GM12801 (cell line): ENCODE results near the gene DZIP1L.

Source experiments
- TF ChIP-seq, protein P1 (sequence below): IDR thresholded peaks from one replicate; pipeline ENCODE4 v1.5.1; 2011; ENCODE audit warnings: control low read depth; ENCODE audit not compliant: insufficient read length; ENCODE audit errors: extremely low read depth

Gene DZIP1L

DNA sequence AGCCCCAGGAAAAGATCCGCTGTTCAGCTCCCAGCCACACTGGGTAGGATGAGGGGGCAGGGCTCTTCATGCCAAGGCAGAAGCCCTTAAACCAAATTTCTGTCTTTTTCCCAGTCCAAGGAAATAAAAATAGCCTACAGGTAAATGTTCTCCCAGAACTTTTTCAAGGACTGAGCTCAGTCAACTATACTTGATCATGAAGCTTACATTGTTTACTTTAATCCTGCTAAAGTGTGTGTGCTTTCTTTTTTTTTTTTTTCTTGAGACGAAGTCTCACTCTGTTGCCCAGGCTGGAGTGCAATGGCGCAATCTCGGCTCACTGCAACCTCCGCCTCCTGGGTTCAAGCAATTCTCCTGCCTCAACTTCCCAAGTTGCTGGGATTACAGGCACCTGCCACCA lies 87.6 kb downstream of the DZIP1L start:
- TF ChIP-seq, protein P1, sequence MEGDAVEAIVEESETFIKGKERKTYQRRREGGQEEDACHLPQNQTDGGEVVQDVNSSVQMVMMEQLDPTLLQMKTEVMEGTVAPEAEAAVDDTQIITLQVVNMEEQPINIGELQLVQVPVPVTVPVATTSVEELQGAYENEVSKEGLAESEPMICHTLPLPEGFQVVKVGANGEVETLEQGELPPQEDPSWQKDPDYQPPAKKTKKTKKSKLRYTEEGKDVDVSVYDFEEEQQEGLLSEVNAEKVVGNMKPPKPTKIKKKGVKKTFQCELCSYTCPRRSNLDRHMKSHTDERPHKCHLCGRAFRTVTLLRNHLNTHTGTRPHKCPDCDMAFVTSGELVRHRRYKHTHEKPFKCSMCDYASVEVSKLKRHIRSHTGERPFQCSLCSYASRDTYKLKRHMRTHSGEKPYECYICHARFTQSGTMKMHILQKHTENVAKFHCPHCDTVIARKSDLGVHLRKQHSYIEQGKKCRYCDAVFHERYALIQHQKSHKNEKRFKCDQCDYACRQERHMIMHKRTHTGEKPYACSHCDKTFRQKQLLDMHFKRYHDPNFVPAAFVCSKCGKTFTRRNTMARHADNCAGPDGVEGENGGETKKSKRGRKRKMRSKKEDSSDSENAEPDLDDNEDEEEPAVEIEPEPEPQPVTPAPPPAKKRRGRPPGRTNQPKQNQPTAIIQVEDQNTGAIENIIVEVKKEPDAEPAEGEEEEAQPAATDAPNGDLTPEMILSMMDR, result no peak

DNA sequence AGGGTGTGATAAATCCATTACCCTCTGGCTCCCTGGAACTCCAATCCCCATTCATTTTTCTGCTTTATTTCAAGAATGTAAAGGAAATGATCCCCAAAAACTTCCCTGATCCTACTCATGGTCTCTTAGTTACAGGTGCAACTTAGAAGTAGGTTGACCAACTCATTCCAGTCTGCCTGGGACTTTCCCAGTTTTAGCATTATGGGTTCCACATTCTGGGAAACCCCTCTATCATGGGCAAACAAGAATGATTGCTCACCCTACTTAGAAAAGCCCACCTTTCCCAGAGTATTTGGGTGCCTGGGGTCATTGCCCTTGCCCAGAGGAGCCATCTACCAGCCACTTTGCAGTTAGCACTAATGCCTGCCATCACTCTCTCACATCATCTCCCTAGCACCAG lies 89.9 kb downstream of the DZIP1L start:
- TF ChIP-seq, protein P1, result no peak

DNA sequence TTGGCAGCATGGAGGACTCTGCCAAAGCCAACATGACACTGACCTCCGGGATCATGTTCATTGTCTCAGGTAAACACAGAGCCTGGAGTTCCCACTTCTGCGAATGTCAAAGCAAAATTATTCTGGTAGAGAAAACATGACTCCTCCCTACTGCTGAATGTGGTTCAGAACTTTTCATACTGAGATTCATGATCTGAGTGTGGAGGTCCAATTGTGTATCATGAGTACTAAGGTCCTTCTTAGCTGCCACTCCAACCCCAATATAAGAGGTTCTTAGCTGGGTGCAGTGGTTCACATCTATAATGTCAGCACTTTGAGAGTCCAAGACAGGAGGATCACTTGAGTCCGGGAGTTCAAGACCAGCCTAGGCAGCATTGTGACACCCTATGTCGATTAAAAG lies 91.7 kb downstream of the DZIP1L start:
- TF ChIP-seq, protein P1, result no peak

DNA sequence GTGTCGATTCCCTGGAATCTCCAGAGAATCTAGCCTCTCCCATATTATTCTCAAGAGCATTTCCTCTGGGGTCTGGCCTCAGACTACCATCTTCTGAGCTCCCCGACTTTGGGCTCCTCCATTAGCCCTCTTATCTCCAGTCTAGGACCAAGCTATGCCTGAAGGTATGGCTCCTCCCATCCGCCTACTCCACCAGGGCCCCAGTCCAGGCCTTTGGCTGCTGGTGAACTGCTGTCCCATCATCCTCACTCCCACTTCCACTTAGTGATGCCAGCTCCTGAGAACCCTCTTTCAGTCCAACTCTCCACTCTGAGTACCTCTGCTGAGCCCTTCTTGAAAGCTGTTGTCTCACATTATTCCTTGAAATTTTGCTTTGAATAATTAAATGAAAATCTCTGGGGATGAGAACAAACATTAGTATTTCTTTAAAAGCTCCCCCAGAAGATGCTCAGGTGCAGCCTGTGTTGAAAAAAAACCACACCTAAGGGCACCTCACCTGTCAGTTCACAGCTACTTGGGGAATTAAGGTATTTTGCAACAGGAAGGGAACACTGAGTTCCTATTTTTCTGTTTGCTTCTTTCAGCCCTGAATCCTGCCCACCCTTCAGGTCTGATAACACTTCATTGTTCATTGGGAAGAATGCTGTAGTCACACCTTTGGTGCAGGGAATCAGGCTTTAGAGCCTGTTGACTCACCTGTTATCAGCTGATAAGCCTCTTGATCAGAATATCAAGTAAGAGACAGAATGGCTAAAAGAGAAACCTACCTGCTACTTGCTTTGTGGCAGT lies 95.9 kb downstream of the DZIP1L start:
- TF ChIP-seq, protein P1, result no peak

DNA sequence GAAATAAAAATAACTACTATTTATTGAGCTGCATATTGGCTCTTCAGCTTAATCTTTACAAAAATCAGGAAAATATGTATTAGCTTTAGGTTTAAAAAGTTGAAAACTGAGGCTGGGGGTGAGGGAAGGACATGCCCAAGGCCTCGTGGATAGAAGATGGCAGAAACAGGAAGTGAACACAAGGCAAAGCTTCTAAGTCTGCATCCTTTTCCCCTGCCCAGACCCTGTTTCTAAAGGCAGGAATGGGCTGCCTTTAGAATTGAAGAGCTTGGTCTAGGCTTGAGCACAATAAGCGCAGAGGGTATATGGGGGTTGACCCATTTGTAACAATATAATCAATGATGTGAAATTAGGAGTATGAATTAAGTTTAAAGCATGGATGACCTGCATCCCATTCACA lies 99.3 kb downstream of the DZIP1L start:
- TF ChIP-seq, protein P1, result no peak

DNA sequence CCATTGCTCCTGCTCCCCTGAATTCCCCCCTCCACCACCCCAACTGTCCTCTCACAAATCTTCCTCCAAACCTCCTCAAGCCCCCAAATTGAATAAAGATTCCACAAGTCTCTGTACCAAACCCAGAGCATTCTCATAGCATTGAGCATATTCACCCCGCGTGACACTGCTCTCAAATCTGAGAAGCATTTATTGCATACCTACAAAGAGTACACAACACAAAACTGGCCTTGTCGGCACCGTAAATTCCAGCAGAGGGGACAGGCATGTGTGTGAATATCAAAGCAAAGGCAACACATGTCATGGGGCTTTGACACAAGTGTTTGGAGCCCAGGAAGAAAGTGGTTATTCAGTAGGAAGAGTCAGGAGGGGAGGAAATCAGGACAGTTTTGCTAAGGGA lies 102.9 kb downstream of the DZIP1L start:
- TF ChIP-seq, protein P1, result no peak
